Nephron progenitor cell (in vitro differentiated cells): ENCODE results near the gene HSF2.

ENCODE experiments used
- DNase-seq: peaks from one replicate; pipeline ENCODE4 v3.0.0; 2021
- H3K27ac Mint-ChIP-seq: 2 replicates; pipeline ENCODE4 v1.8.0; 2021; ENCODE audit warnings: mild to moderate bottlenecking, moderate library complexity, mixed read lengths
- H3K27me3 Mint-ChIP-seq: 2 replicates; pipeline ENCODE4 v1.8.0; 2021; ENCODE audit warnings: mild to moderate bottlenecking, low read depth, mixed read lengths; ENCODE audit not compliant: poor library complexity
- H3K36me3 Mint-ChIP-seq: 2 replicates; pipeline ENCODE4 v1.8.0; 2021; ENCODE audit warnings: low read depth, mixed read lengths
- H3K4me1 Mint-ChIP-seq: 2 replicates; pipeline ENCODE4 v1.8.0; 2021; ENCODE audit warnings: mixed read lengths
- H3K4me3 Mint-ChIP-seq: 2 replicates; pipeline ENCODE4 v1.8.0; 2021; ENCODE audit warnings: mild to moderate bottlenecking, moderate library complexity, mixed read lengths
- H3K9me3 Mint-ChIP-seq: 2 replicates; pipeline ENCODE4 v1.8.0; 2021; ENCODE audit warnings: mild to moderate bottlenecking, moderate library complexity, mixed read lengths
- TF ChIP-seq, protein P1 (sequence below): fragments of 200-600 bp; sonication (generic); IDR thresholded peaks from 2 replicates; pipeline ENCODE4 v1.5.0; 2021; ENCODE audit warnings: antibody characterized with exemption

The HSF2 gene

DNA sequence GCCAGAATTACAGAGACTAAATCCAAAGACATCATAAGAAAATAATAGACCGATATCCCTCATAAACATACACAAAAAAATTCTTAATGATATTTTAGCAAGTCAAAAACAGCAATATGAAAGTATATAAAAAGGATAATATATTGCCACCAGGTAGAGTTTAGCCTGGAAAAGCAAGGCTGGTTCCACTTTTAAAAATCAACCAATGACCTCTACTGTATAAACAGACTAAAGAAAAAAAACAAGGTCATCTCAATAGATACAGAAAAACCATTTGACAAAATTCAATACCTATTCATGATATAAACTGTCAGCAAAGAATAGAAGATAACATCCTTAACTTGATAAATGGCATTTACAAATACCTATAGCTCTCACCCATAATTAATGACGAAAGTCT, 62.4 kb downstream of the HSF2 start:
- no peak for DNase-seq
- no peak overlapping the region for H3K4me3 Mint-ChIP-seq
- peaks cover 78% of the 10 kb centered on the region for H3K36me3 Mint-ChIP-seq
- H3K9me3 Mint-ChIP-seq: peaks cover 13% of the 10 kb centered on the region
- no peak overlapping the region for H3K27ac Mint-ChIP-seq
- no peaks in the 10 kb centered on the region for H3K27me3 Mint-ChIP-seq
- no peaks in the 10 kb centered on the region for H3K4me1 Mint-ChIP-seq
- TF ChIP-seq, protein P1, sequence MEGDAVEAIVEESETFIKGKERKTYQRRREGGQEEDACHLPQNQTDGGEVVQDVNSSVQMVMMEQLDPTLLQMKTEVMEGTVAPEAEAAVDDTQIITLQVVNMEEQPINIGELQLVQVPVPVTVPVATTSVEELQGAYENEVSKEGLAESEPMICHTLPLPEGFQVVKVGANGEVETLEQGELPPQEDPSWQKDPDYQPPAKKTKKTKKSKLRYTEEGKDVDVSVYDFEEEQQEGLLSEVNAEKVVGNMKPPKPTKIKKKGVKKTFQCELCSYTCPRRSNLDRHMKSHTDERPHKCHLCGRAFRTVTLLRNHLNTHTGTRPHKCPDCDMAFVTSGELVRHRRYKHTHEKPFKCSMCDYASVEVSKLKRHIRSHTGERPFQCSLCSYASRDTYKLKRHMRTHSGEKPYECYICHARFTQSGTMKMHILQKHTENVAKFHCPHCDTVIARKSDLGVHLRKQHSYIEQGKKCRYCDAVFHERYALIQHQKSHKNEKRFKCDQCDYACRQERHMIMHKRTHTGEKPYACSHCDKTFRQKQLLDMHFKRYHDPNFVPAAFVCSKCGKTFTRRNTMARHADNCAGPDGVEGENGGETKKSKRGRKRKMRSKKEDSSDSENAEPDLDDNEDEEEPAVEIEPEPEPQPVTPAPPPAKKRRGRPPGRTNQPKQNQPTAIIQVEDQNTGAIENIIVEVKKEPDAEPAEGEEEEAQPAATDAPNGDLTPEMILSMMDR: no peak

DNA sequence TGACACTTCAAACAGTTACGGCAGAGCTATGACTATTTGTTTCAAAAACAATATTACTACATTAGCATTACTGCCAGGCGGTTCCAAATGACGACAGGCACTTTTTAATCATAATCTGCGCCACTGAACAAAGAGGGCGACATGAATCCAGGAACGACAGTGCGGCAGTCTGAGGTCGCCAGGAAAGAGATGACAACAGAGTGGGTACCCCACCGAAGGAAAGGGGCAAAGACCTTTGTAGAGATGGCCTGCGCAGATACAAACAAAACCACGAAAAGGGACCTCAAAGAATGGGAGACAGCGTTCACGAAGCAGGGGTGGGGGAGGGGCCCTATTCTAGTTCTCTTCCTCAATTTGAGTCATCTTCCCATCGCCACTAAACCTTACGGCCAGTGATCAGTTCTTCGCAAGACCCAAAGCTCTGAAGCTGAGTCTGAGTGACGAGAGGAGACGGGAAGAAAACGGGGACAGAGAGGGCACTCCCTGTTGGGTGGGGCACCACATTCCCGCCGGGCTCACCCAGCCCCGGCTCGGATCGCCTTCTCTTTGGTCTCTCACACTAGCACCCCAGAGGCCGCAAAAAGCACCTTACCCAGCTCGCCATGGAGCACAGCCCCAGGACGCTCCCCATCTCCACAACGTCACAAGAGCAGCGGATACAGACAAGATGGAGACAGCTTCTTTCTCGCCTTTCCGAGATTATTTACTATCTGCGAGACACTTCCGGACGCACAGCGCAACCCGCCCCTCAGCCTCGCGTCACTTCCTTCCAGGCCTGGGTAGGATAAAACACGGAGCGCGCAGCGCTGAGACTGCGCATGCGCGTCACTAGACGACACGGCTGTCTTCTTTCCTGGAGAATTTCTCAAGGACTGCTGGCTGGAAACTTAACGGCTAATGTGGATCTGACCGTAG, 71.9 kb downstream of the HSF2 start, which contains the start of gene SERINC1:
SERINC1 (minus strand) TSS at position 701 of the 915 bp plus-strand sequence; CDS start at position 631, 70 bp downstream.
- H3K36me3 Mint-ChIP-seq: peaks cover 36% of the 10 kb centered on the region
- peaks cover 26% of the 10 kb centered on the region for H3K4me1 Mint-ChIP-seq
- H3K4me3 Mint-ChIP-seq: peak within 1 kb of the TSS; percentile 100
- peaks cover 5% of the 10 kb centered on the region for H3K27me3 Mint-ChIP-seq
- peak; percentile 90 for DNase-seq
- TF ChIP-seq, protein P1: no peak
- peak within 1 kb of the TSS; percentile 99 for H3K27ac Mint-ChIP-seq
- peaks cover 4% of the 10 kb centered on the region for H3K9me3 Mint-ChIP-seq

DNA sequence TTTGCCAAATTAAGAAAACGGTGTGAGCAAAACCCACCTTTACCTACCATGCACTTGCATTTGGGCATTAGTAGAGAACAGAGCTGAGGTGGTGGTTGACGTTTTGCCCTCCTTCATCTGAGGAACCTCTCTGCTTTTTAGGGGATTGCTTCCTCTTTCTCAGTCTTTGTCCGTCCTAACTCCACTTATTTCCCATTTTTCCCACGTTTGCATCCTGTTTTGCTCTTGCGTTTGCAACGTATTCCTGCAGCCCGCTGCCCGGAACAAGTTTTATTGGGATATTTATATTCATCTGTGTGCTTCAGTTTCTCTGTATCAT, 72.5 kb downstream of the HSF2 start:
- DNase-seq: no peak
- peak overlapping the region; percentile 99 for H3K27ac Mint-ChIP-seq
- peaks cover 1% of the 10 kb centered on the region for H3K9me3 Mint-ChIP-seq
- H3K4me3 Mint-ChIP-seq: peak overlapping the region; percentile 100
- TF ChIP-seq, protein P1: no peak
- peaks cover 30% of the 10 kb centered on the region for H3K36me3 Mint-ChIP-seq
- H3K27me3 Mint-ChIP-seq: peaks cover 5% of the 10 kb centered on the region
- H3K4me1 Mint-ChIP-seq: peaks cover 26% of the 10 kb centered on the region

DNA sequence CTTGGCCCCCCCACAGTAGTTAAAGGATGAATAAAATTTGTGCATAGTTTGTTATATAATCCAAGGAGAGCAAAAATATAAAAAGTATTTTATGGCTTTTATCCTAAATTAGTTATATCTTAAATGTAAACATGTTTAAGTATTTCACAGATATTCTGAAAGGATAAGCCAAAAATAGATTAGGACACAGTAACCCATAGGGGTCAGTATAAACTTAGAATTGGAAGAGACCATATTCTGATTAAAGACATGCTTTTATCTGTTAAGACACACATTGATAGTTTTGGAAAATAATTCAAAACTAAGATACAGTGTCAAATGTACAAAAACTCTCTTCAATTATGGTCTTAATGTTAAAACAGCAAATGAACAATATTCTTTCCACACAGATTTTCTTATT, 76.7 kb downstream of the HSF2 start:
- Mint-ChIP-seq H3K9me3 (no peaks in the 10 kb centered on the region), H3K27ac (no peak overlapping the region)
- TF ChIP-seq, protein P1: peak; percentile 59

DNA sequence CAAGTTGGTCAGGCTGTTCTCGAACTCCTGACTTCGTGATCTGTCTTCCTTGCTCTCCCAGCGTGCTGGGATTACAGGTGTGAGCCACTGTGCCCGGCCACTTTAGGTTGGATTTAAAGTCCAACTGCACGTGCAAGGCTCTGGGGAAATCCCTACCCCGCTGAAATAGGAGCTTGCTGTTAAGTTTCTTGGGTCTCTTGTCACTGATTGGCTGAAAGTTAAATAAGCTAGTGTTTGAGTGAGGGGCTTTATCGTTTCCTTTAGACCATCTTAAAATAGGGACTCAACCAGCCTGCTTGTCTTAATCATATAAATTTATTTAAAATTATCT, 83.3 kb downstream of the HSF2 start:
- TF ChIP-seq, protein P1: no peak
- Mint-ChIP-seq H3K4me3 (peak overlapping the region; percentile 87), H3K27ac (peak overlapping the region; percentile 93), H3K9me3 (no peaks in the 10 kb centered on the region), H3K36me3 (peaks cover 6% of the 10 kb centered on the region), H3K4me1 (peaks cover 7% of the 10 kb centered on the region), H3K27me3 (peaks cover 2% of the 10 kb centered on the region)
- no peak for DNase-seq

More for the DNA sequence above, 76.7 kb downstream of the HSF2 start:
- Mint-ChIP-seq H3K4me3 (no peak overlapping the region), H3K36me3 (no peaks in the 10 kb centered on the region), H3K27me3 (peaks cover 7% of the 10 kb centered on the region), H3K4me1 (peaks cover 7% of the 10 kb centered on the region)
- no peak for DNase-seq
